GM18526 (cell line): ENCODE measurements around the gene SCG3.

Source experiments
- POLR2A ChIP-seq: IDR thresholded peaks from 3 replicates; pipeline ENCODE4 v1.6.1; 2011; ENCODE audit not compliant: insufficient read length; ENCODE audit errors: extremely low read depth

SCG3 gene

DNA sequence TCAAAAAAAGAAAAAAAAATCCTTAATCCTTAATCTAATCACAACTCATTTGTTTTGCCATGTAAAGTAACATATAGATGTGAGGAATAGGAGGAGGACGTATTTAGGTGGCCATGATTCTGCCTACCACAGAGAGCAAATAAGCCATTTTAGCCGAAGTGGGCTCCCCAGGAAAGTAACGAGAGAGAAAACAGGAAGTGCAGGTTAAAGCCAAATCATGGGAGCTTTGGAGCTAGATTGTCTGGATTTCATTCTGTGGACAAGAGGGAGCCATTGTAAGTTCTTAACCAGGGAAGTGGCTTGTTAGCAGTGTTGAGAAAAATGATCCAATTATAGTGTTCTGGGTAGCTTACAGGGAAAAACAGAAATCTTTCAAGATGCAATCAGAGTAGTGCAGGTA, 79.5 kb downstream of the SCG3 start:
- TF ChIP-seq POLR2A: no peak

DNA sequence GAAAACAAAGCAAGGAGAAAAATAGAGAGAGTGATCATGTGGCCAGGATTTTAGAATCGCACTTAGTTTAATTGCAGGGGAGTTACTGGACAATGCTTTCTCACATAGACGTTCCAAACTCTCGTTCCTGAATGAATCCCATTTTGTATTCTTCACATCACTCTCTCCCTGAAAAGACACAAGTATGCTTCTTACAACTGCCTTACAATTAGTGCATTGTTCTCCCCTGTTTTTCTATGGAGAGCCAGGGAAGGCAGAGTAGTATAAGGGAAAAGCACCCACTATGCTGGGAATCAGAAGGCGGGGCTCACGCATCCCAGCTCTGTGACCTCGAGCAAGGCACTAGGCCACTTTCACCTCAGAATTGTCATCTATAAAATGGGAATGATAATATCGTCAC, 84.4 kb downstream of the SCG3 start:
- TF ChIP-seq POLR2A: no peak

DNA sequence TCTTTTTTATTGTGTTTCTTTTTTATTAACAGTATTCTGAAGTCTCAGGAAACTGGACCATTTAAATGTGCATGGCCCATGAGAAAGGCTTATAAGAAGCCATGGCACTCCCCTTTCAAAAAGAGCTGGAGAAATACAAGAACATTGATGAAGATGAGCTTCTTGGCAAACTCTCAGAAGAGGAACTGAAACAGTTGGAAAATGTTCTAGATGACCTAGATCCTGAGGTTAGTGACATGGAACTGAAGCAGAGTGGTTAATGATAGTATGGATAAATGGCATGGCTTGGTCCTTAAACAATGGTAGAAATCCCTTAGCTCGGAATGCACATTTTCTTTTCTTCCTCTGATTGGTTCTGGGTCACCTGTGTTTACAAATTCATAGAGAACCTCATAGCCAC, 85.0 kb downstream of the SCG3 start:
- TF ChIP-seq POLR2A: no peak

DNA sequence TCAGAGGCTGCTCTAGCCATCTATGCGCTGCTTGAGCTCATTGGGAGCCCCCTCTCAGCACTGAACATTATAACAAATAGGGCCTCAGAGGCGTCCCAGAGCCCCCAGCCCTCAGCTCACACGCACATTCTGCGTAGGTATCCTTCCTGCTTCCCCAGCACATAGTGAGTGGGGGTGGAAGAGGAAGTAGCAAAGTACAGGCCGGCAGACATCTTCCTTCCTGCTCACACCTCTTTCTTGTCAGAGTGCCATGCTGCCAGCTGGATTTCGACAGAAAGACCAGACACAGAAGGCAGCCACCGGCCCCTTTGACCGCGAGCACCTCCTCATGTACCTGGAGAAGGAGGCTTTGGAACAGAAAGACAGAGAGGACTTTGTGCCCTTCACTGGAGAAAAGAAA, 86.7 kb downstream of the SCG3 start:
- TF ChIP-seq POLR2A: no peak
